Trophoblast cell (in vitro differentiated cells and primary cell): ENCODE data around the gene MIB1.
"Not testable (repeated sequence)": the region's sequence is repeated elsewhere in the genome, so short reads cannot be mapped to it uniquely, and the experiment has no call there.

ENCODE experiments used
- DNase-seq, 2 donors: peaks; one replicate each; pipeline ENCODE4 v3.0.0-alpha.2; 2016
- H2AFZ ChIP-seq: 2 replicates; pipeline ENCODE4 v1.6.1; 2013; ENCODE audit warnings: low read length, moderate library complexity, mild to moderate bottlenecking; ENCODE audit not compliant: insufficient read depth, poor library complexity
- H2AK5ac ChIP-seq: 2 replicates; pipeline ENCODE4 v1.6.1; 2013; ENCODE audit warnings: mild to moderate bottlenecking, low read length
- H2BK120ac ChIP-seq: 2 replicates; pipeline ENCODE4 v1.6.1; 2013; ENCODE audit warnings: low read length, mild to moderate bottlenecking, moderate library complexity; ENCODE audit not compliant: insufficient read depth, poor library complexity
- H2BK12ac ChIP-seq: 2 replicates; pipeline ENCODE4 v1.6.1; 2013; ENCODE audit warnings: mild to moderate bottlenecking, low read length, moderate library complexity
- H2BK5ac ChIP-seq: 2 replicates; pipeline ENCODE4 v1.6.1; 2013; ENCODE audit warnings: low read length, low read depth, moderate library complexity, mild to moderate bottlenecking; ENCODE audit not compliant: poor library complexity
- H3K14ac ChIP-seq: 2 replicates; pipeline ENCODE4 v1.6.1; 2013; ENCODE audit warnings: mild to moderate bottlenecking, low read length
- H3K18ac ChIP-seq: 2 replicates; pipeline ENCODE4 v1.6.1; 2013; ENCODE audit warnings: mild to moderate bottlenecking, low read length
- H3K23ac ChIP-seq: 2 replicates; pipeline ENCODE4 v1.6.1; 2013; ENCODE audit warnings: low read length
- H3K27ac ChIP-seq: 2 replicates; pipeline ENCODE4 v1.5.1; 2013; ENCODE audit warnings: low read depth, mild to moderate bottlenecking, inconsistent platforms, low read length, moderate library complexity
- H3K27me3 ChIP-seq: 2 replicates; pipeline ENCODE4 v1.6.1; 2013; ENCODE audit warnings: inconsistent platforms, mild to moderate bottlenecking, low read length, moderate library complexity; ENCODE audit not compliant: insufficient read depth
- H3K36me3 ChIP-seq, 2 experiments: 1 replicate in 1 of 2; 2 replicates in 1 of 2; pipeline ENCODE4 v1.6.1; 2013; ENCODE audit warnings: low read length in 2 of 2, mild to moderate bottlenecking in 2 of 2, moderate library complexity in 1 of 2; ENCODE audit not compliant: insufficient read depth in 2 of 2, control insufficient read depth in 1 of 2
- H3K4ac ChIP-seq: 2 replicates; pipeline ENCODE4 v1.6.1; 2013; ENCODE audit warnings: low read depth, mild to moderate bottlenecking, low read length, moderate library complexity
- H3K4me1 ChIP-seq, 2 experiments: 1 replicate in 1 of 2; 2 replicates in 1 of 2; pipeline ENCODE4 v1.6.1; 2013; ENCODE audit warnings: low read length in 2 of 2, mild to moderate bottlenecking in 2 of 2, moderate library complexity in 1 of 2; ENCODE audit not compliant: insufficient read depth in 2 of 2, control insufficient read depth in 1 of 2
- H3K4me2 ChIP-seq: 2 replicates; pipeline ENCODE4 v1.6.1; 2013; ENCODE audit warnings: inconsistent platforms, mild to moderate bottlenecking, low read length, moderate library complexity
- H3K4me3 ChIP-seq: 2 replicates; pipeline ENCODE4 v1.5.1; 2013; ENCODE audit warnings: mild to moderate bottlenecking, low read depth, low read length, inconsistent platforms
- H3K79me1 ChIP-seq: one replicate; pipeline ENCODE4 v1.6.1; 2013; ENCODE audit warnings: low read length
- H3K79me2 ChIP-seq: 2 replicates; pipeline ENCODE4 v1.6.1; 2013; ENCODE audit warnings: low read length, mild to moderate bottlenecking; ENCODE audit not compliant: control insufficient read depth, insufficient read depth, poor library complexity
- H3K9ac ChIP-seq: 2 replicates; pipeline ENCODE4 v1.6.1; 2013; ENCODE audit warnings: mild to moderate bottlenecking, low read length
- H3K9me3 ChIP-seq: 2 replicates; pipeline ENCODE4 v1.6.1; 2013; ENCODE audit warnings: low read depth, mild to moderate bottlenecking, control low read depth, inconsistent platforms, low read length; ENCODE audit not compliant: insufficient read depth
- H4K12ac ChIP-seq: 2 replicates; pipeline ENCODE4 v1.6.1; 2013; ENCODE audit warnings: low read depth, mild to moderate bottlenecking, low read length, moderate library complexity
- H4K8ac ChIP-seq: 2 replicates; pipeline ENCODE4 v1.6.1; 2013; ENCODE audit warnings: low read depth, mild to moderate bottlenecking, low read length, moderate library complexity
- H4K91ac ChIP-seq: one replicate; pipeline ENCODE4 v1.6.1; 2013; ENCODE audit warnings: low read depth, mild to moderate bottlenecking, low read length, moderate library complexity
- WGBS: extraction: QIAGEN DNeasy Blood & Tissue Kit; methylation state at CpG from one replicate; pipeline ENCODE4 v1.1.7; 2013; ENCODE audit warnings: missing lambda C conversion rate; ENCODE audit not compliant: insufficient read length, insufficient coverage; ENCODE audit errors: extremely low coverage; 5-methylcytosine and 5-hydroxymethylcytosine counted together

The MIB1 gene

DNA sequence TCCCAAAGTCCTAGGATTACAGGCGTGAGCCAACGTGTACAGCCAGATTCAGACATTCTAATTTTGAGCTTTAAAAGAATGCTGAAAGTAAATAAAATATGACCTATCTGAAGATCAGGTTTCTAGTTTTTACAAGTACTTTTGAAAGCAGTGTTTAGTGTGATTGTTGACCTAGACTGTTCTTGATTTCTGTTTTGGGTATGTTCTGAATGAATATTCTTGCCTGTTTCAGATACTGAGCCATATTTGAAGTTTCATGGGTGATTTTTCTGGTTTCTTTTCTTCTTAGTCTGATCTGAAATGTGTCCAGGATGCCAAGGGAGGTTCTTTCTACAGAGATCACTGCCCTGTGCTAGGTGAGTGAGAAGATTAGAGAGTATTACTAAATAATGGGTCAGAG, 37.2 kb downstream of the MIB1 start:
- H2BK12ac ChIP-seq: no peak overlapping the region
- H3K14ac ChIP-seq: no peak overlapping the region
- no peak overlapping the region for H3K18ac ChIP-seq
- H3K4ac ChIP-seq: no peak overlapping the region
- H3K27ac ChIP-seq: no peak overlapping the region
- no peak overlapping the region for H4K8ac ChIP-seq
- no peak overlapping the region for H4K12ac ChIP-seq
- WGBS: no CpG with 5 or more reads among the region's 2 CpGs
- H2BK5ac ChIP-seq: no peak overlapping the region
- no peak overlapping the region for H2AFZ ChIP-seq
- H3K79me1 ChIP-seq: no peaks in the 10 kb centered on the region
- H2AK5ac ChIP-seq: no peak overlapping the region
- no peak overlapping the region for H4K91ac ChIP-seq
- H3K4me1 ChIP-seq: no peaks in the 10 kb centered on the region
- H3K9me3 ChIP-seq: no peaks in the 10 kb centered on the region
- no peak for DNase-seq
- no peak overlapping the region for H2BK120ac ChIP-seq
- no peak overlapping the region for H3K9ac ChIP-seq
- no peak overlapping the region for H3K23ac ChIP-seq
- peaks cover 7 to 8% of the 10 kb centered on the region in 2 experiments for H3K36me3 ChIP-seq
- no peak overlapping the region for H3K4me3 ChIP-seq
- H3K27me3 ChIP-seq: no peaks in the 10 kb centered on the region
- no peaks in the 10 kb centered on the region for H3K79me2 ChIP-seq
- H3K4me2 ChIP-seq: no peak overlapping the region

DNA sequence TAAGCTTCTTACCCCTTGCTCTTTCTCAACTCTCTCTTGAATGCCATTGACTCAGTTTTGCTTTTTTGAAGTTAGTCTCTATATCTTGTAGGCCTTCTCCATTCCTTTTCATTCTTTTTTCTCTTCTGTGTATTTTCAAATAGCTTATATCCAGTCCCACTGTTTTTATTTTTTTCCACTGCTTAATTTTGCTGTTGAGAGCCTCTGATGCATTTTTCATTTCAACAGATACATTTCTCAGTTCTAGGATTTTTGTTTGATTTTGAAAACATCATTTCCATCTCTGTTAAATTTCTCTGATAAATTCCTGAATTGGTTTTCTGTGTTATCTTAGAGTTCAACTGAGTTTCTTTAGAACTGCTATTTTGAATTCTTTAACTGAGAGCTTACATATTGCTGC, 45.9 kb downstream of the MIB1 start:
- no peak overlapping the region for H4K8ac ChIP-seq
- H2BK5ac ChIP-seq: no peak overlapping the region
- no peak overlapping the region for H2AFZ ChIP-seq
- no peak overlapping the region for H2AK5ac ChIP-seq
- no peak overlapping the region for H4K12ac ChIP-seq
- no peak overlapping the region for H3K14ac ChIP-seq
- no peak overlapping the region for H3K4me2 ChIP-seq
- no peaks in the 10 kb centered on the region for H3K9me3 ChIP-seq
- H4K91ac ChIP-seq: no peak overlapping the region
- no peak overlapping the region for H3K27ac ChIP-seq
- H3K36me3 ChIP-seq: peaks cover 10 to 11% of the 10 kb centered on the region in 2 experiments
- DNase-seq: no peak
- no peaks in the 10 kb centered on the region for H3K79me2 ChIP-seq
- no peak overlapping the region for H3K9ac ChIP-seq
- H3K23ac ChIP-seq: no peak overlapping the region
- H3K4me3 ChIP-seq: no peak overlapping the region
- H2BK12ac ChIP-seq: no peak overlapping the region
- H3K4me1 ChIP-seq: no peaks in the 10 kb centered on the region
- H3K79me1 ChIP-seq: no peaks in the 10 kb centered on the region
- H3K27me3 ChIP-seq: no peaks in the 10 kb centered on the region
- H3K18ac ChIP-seq: no peak overlapping the region
- H3K4ac ChIP-seq: no peak overlapping the region
- no peak overlapping the region for H2BK120ac ChIP-seq

DNA sequence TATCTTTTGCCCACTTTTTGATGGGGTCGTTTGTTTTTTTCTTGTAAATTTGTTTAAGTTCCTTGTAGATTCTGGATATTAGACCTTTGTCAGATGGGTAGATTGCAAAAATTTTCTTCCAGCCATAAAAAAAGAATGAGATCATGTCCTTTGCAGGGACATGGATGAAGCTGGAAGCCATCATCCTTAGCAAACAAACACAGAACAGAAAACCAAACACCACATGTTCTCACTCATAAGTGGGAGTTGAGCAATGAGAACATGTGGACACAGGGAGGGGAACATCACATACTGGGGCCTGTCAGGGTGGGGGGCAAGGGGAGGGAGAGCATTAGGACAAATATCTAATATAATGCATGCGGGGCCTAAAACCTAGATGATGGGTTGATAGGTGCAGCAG, 55.5 kb downstream of the MIB1 start:
- not testable (repeated sequence) for H3K9me3 ChIP-seq, H3K9ac ChIP-seq, H4K8ac ChIP-seq, H3K79me2 ChIP-seq, H3K4ac ChIP-seq, H3K79me1 ChIP-seq, H4K12ac ChIP-seq, H2BK5ac ChIP-seq, H3K23ac ChIP-seq, H3K27ac ChIP-seq, H2AFZ ChIP-seq, H3K27me3 ChIP-seq, H3K4me3 ChIP-seq, H2BK12ac ChIP-seq, H3K14ac ChIP-seq, H3K36me3 ChIP-seq, H2BK120ac ChIP-seq, H3K4me1 ChIP-seq, H3K18ac ChIP-seq, H4K91ac ChIP-seq, DNase-seq, H3K4me2 ChIP-seq, H2AK5ac ChIP-seq
- no CpG with 5 or more reads among the region's 2 CpGs for WGBS

DNA sequence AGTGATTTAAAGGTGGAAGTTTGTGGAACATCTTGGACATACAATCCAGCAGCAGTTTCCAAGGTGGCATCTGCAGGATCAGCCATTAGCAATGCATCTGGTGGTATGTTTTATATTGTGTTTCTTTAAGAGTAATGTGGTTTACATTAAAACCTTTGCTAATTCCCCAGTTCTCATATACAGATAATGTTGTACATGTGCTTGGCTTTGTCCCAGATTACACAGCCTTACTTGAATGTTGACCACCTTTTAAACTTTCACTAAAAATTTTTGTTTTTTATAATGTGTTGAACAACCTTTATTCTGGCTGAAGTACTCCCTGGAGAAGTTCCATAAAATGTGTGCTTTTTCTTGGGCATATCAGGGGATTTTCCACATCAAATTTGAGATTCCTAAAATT, 57.5 kb downstream of the MIB1 start:
- Histone ChIP-seq H3K27ac (no peak overlapping the region), H4K91ac (no peak overlapping the region), H4K12ac (no peak overlapping the region), H3K4me3 (no peak overlapping the region), H3K14ac (no peak overlapping the region), H3K9me3 (no peaks in the 10 kb centered on the region), H3K4ac (no peak overlapping the region), H2BK120ac (no peak overlapping the region), H3K36me3 (no peaks in the 10 kb centered on the region), H3K27me3 (no peaks in the 10 kb centered on the region), H2BK12ac (no peak overlapping the region), H3K4me1 (no peaks in the 10 kb centered on the region), H3K23ac (no peak overlapping the region), H2AFZ (no peak overlapping the region), H3K18ac (no peak overlapping the region), H4K8ac (no peak overlapping the region), H3K79me2 (no peaks in the 10 kb centered on the region), H2AK5ac (no peak overlapping the region), H3K79me1 (no peaks in the 10 kb centered on the region), H2BK5ac (no peak overlapping the region), H3K9ac (no peak overlapping the region), H3K4me2 (no peak overlapping the region)
- no peak for DNase-seq

DNA sequence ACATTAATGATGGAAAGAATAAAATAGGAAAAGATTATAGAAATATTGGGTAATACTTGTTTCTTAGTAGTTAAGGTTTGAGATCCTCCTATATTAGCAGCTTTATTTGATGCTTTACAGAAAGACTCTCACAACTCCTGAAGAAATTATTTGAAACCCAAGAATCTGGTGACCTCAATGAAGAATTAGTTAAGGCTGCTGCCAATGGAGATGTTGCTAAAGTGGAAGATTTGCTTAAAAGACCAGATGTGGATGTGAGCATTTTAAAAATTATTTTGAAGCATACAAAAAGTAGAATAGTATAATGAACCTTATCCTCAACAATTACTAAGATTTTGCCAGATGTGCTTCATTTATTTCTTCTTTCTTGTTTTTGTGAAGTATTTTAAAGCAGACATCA, 59.1 kb downstream of the MIB1 start:
- no peak for DNase-seq
- Histone ChIP-seq H2AFZ (no peak overlapping the region), H3K79me1 (no peaks in the 10 kb centered on the region), H3K4me1 (no peaks in the 10 kb centered on the region), H4K8ac (no peak overlapping the region), H3K4me2 (no peak overlapping the region), H3K36me3 (no peaks in the 10 kb centered on the region), H2BK12ac (no peak overlapping the region), H3K14ac (no peak overlapping the region), H3K4me3 (no peak overlapping the region), H4K91ac (no peak overlapping the region), H3K79me2 (no peaks in the 10 kb centered on the region), H3K27me3 (no peaks in the 10 kb centered on the region), H2AK5ac (no peak overlapping the region), H4K12ac (no peak overlapping the region), H3K4ac (no peak overlapping the region), H3K9ac (no peak overlapping the region), H3K9me3 (no peaks in the 10 kb centered on the region), H3K18ac (no peak overlapping the region), H2BK120ac (no peak overlapping the region), H2BK5ac (no peak overlapping the region), H3K23ac (no peak overlapping the region), H3K27ac (no peak overlapping the region)
